Liver (tissue), 3 donors: ENCODE data around the gene ATP1B1.

Source experiments
- CTCF ChIP-seq: fragments of 150-350 bp; IDR thresholded peaks from 2 replicates; pipeline ENCODE4 v1.5.1; 2017; ENCODE audit warnings: improper control_type of control experiment, low read depth, low read length; ENCODE audit not compliant: missing input control
- HNF4A ChIP-seq, 2 donors: conservative IDR thresholded peaks; 2 replicates each; pipeline ENCODE4 v1.6.1; 2016; ENCODE audit warnings: antibody characterized with exemption in 2 of 2, mild to moderate bottlenecking in 2 of 2
- JUND ChIP-seq, 2 donors: IDR thresholded peaks; 2 replicates each; pipeline ENCODE4 v1.6.1; 2016; ENCODE audit warnings: antibody characterized with exemption in 2 of 2
- MAX ChIP-seq: IDR thresholded peaks from 2 replicates; pipeline ENCODE4 v1.6.1; 2016; ENCODE audit warnings: antibody characterized with exemption
- RAD21 ChIP-seq, 2 donors: IDR thresholded peaks; 2 replicates each; pipeline ENCODE4 v1.6.1; 2016; ENCODE audit warnings: antibody characterized with exemption in 2 of 2, mild to moderate bottlenecking in 2 of 2
- RXRA ChIP-seq, 2 donors: IDR thresholded peaks; 2 replicates each; pipeline ENCODE4 v1.6.1; 2017 to 2018; ENCODE audit warnings: antibody characterized with exemption in 2 of 2, mild to moderate bottlenecking in 1 of 2
- TAF1 ChIP-seq: conservative IDR thresholded peaks from 2 replicates; pipeline ENCODE4 v1.6.1; 2016; ENCODE audit warnings: antibody characterized with exemption, mild to moderate bottlenecking
- YY1 ChIP-seq: IDR thresholded peaks from 2 replicates; pipeline ENCODE4 v1.6.1; 2016; ENCODE audit warnings: antibody characterized with exemption, mild to moderate bottlenecking
- ZBTB33 ChIP-seq: IDR thresholded peaks from 2 replicates; pipeline ENCODE4 v1.6.1; 2016; ENCODE audit warnings: antibody characterized with exemption
- donor health status: healthy.
- donor health status: healthy.

GRCh38 chr1:169092399-169092798 lies 14.1 kb upstream of the ATP1B1 start:
- TF ChIP-seq TAF1 (no peak), CTCF (no peak), RAD21 (IDR thresholded peaks at IDR 0.05) (no peak), RXRA (IDR thresholded peaks at IDR 0.05) (no peak), HNF4A (conservative IDR thresholded peaks at IDR 0.05) (no peak), YY1 (no peak), JUND (IDR thresholded peaks at IDR 0.05) (no peak), MAX (no peak), ZBTB33 (no peak)
